HFFc6 (cell line): Measurements from ENCODE around the gene SLC25A44. TPM values are rescaled to one million over a fixed set of nuclear protein-coding genes. Genes with fewer than 3 reads are reported as not detected.

Experiments used
- DNase-seq: peaks from one replicate; pipeline ENCODE4 v3.0.0-alpha.2; 2018
- H3K27ac Mint-ChIP-seq: 2 replicates; pipeline ENCODE4 v1.8.0; 2020; ENCODE audit warnings: mild to moderate bottlenecking, mixed read lengths
- H3K27me3 Mint-ChIP-seq: 2 replicates; pipeline ENCODE4 v1.8.0; 2021; ENCODE audit warnings: mild to moderate bottlenecking, moderate library complexity, mixed read lengths; ENCODE audit not compliant: insufficient read depth
- H3K36me3 Mint-ChIP-seq: 2 replicates; pipeline ENCODE4 v1.8.0; 2021; ENCODE audit warnings: low read depth, mixed read lengths
- H3K4me1 Mint-ChIP-seq: 2 replicates; pipeline ENCODE4 v1.8.0; 2020; ENCODE audit warnings: low read depth, mixed read lengths
- H3K4me3 Mint-ChIP-seq: 2 replicates; pipeline ENCODE4 v1.8.0; 2020; ENCODE audit warnings: mild to moderate bottlenecking, moderate library complexity, mixed read lengths
- H3K9me3 Mint-ChIP-seq: 2 replicates; pipeline ENCODE4 v1.8.0; 2020; ENCODE audit warnings: mild to moderate bottlenecking, mixed read lengths
- total RNA-seq, 6 experiments: library from RNA; stranded (reverse); fragmentation: NEBNext Ultra II Directional; extraction: Animal tissue kit (Norgen Biotek cat#: 25700); gene quantifications; 2 replicates in 1 of 6; 3 replicates in 5 of 6; pipeline ENCODE4 v1.2.3, GENCODE V29; 2021
- TF ChIP-seq, protein P1 (sequence below): fragments of 200-600 bp; sonication (generic); IDR thresholded peaks from 2 replicates; pipeline ENCODE4 v1.5.0; 2021; ENCODE audit warnings: antibody characterized with exemption, mild to moderate bottlenecking

The SLC25A44 gene
- total RNA-seq, 6 experiments from 2014 or later = 19.6 to 25.2 (median 23.4) TPM

DNA sequence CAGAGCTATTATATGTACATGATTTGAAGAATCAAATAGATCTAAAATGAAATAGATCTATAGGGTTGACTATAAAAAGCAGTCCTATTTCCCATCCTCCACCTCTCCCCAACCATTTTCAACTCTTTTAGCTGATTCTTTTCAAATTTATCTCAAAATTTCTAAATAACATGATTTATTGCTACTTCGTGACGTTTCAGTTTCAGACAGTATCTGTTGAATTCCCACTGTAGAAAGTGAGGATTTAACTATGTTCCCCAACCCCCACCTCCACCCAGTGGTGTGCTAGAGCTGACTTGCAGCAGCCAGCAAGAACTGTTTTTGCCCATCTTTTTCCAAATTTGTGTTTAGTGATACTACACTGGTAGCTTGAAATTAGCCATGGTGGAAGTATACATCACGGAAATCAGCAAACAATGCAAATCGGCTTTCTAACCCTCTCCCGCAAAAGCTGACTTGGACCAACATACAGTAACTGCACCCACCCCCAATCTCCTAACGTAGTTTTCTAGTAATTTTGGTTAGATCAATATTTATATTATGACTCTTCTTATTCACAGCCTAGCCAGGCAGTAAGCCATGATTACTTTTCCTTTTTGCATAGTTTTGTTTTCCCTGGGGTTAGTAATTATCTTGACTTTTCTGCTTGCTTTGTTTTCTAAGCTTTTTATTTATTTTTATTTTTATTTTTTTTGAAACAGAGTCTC is 29.6 kb upstream of the SLC25A44 start:
- TF ChIP-seq, protein P1, sequence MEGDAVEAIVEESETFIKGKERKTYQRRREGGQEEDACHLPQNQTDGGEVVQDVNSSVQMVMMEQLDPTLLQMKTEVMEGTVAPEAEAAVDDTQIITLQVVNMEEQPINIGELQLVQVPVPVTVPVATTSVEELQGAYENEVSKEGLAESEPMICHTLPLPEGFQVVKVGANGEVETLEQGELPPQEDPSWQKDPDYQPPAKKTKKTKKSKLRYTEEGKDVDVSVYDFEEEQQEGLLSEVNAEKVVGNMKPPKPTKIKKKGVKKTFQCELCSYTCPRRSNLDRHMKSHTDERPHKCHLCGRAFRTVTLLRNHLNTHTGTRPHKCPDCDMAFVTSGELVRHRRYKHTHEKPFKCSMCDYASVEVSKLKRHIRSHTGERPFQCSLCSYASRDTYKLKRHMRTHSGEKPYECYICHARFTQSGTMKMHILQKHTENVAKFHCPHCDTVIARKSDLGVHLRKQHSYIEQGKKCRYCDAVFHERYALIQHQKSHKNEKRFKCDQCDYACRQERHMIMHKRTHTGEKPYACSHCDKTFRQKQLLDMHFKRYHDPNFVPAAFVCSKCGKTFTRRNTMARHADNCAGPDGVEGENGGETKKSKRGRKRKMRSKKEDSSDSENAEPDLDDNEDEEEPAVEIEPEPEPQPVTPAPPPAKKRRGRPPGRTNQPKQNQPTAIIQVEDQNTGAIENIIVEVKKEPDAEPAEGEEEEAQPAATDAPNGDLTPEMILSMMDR = no peak
- H3K9me3 Mint-ChIP-seq = no peaks in the 10 kb centered on the region
- no peaks in the 10 kb centered on the region for H3K27me3 Mint-ChIP-seq
- H3K4me3 Mint-ChIP-seq = no peak overlapping the region
- DNase-seq = no peak
- peaks cover 24% of the 10 kb centered on the region for H3K4me1 Mint-ChIP-seq
- no peaks in the 10 kb centered on the region for H3K36me3 Mint-ChIP-seq
- no peak overlapping the region for H3K27ac Mint-ChIP-seq

DNA sequence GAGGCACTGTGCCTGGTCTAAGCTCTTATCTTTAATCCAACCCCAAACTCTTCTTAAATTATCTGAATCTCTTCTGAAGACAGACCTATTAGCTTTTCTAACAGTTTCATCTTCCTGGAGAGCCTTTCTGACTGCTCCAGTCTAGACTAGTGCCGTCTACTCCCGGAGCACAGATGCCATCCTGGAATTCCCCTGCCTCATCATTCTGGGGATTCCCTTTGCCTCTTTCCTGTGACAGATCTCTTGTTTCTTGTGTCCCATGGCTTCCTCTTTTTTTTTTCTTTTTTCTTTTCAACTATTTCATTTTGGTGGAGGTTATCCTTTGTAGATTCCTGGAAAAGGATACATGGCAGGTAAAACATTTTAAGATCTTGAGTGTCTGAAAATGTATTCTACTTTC is 28.8 kb upstream of the SLC25A44 start:
- Mint-ChIP-seq H3K4me3 (no peak overlapping the region), H3K4me1 (peaks cover 20% of the 10 kb centered on the region), H3K27me3 (no peaks in the 10 kb centered on the region), H3K27ac (no peak overlapping the region), H3K9me3 (no peaks in the 10 kb centered on the region), H3K36me3 (no peaks in the 10 kb centered on the region)
- DNase-seq = no peak
- TF ChIP-seq, protein P1 = no peak

DNA sequence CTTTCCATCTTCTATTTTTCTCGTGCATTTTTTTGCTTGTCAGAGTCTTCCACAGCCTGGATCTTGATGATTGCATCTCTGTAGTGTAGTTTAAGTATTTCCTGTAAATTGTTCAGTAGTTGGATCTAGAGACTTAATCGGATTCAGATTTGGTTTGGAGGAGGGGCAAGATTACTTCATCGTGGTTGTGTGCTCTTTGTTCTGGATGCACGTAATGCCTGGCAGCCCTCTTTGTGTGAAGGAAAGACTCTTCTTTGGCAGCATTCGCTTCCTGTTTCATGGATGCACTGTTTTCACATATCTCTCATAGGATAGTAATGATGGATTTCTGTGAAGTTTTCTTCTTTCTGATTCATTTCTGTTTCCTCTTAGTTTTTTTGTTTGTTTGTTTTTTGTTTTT is 26.4 kb upstream of the SLC25A44 start:
- no peaks in the 10 kb centered on the region for H3K9me3 Mint-ChIP-seq
- no peak overlapping the region for H3K27ac Mint-ChIP-seq
- no peaks in the 10 kb centered on the region for H3K36me3 Mint-ChIP-seq
- no peaks in the 10 kb centered on the region for H3K27me3 Mint-ChIP-seq
- no peak overlapping the region for H3K4me3 Mint-ChIP-seq
- H3K4me1 Mint-ChIP-seq = peaks cover 4% of the 10 kb centered on the region; the same call in 1 of the 2 replicates
- no peak for DNase-seq
- TF ChIP-seq, protein P1 = no peak

DNA sequence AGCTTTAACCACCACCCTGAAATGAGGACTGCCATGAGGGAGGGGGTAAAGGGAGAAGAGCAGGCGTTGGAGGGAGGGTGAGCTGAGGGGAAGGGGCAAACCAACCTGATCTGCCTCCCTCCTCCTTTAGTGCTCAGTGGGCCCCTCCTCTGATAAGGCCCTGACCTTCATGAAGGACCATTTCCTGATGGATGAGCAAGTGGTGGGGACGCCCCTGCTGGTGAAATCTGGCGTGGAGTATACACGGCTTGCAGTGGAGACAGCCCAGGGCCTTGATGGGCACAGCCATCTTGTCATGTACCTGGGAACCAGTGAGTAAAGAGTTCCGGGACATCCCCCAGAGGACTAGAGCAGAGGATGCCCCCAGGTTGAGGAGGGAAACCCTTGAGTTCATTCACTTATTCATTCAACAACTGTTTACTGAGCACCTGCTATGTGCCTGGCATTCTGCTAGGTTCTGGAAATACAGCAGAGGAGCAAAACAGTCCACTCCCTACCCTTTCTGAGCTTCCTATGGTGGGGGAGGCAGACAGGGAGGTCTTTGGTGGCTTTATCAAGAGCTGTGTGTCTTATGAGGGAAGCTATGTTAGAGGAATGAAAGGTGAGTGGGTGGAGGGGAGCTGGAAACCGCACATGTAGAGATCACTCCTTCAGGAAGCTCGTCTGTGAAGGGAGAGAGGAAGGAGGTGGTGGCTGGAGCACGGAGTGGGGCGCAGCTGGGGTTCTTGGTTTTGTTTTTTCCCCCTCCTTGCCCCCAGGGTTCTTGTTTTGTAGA is 21.0 kb upstream of the SLC25A44 start:
- Mint-ChIP-seq H3K36me3 (no peaks in the 10 kb centered on the region), H3K9me3 (no peaks in the 10 kb centered on the region), H3K4me3 (no peak overlapping the region), H3K4me1 (no peaks in the 10 kb centered on the region), H3K27ac (no peak overlapping the region), H3K27me3 (peaks cover 6% of the 10 kb centered on the region)
- TF ChIP-seq, protein P1 = peak; percentile 45
- DNase-seq = no peak

DNA sequence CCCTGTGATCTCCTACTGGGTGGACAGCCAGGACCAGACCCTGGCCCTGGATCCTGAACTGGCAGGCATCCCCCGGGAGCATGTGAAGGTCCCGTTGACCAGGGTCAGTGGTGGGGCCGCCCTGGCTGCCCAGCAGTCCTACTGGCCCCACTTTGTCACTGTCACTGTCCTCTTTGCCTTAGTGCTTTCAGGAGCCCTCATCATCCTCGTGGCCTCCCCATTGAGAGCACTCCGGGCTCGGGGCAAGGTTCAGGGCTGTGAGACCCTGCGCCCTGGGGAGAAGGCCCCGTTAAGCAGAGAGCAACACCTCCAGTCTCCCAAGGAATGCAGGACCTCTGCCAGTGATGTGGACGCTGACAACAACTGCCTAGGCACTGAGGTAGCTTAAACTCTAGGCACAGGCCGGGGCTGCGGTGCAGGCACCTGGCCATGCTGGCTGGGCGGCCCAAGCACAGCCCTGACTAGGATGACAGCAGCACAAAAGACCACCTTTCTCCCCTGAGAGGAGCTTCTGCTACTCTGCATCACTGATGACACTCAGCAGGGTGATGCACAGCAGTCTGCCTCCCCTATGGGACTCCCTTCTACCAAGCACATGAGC is 17.2 kb upstream of the SLC25A44 start:
- Mint-ChIP-seq H3K9me3 (no peaks in the 10 kb centered on the region), H3K27me3 (peaks cover 9% of the 10 kb centered on the region), H3K36me3 (no peaks in the 10 kb centered on the region), H3K4me1 (no peaks in the 10 kb centered on the region), H3K27ac (no peak overlapping the region), H3K4me3 (no peak overlapping the region)
- no peak for DNase-seq
- TF ChIP-seq, protein P1 = no peak
